Uterus (tissue), 2 donors: ENCODE results near the gene PTPRU.

Experiments used
- CTCF ChIP-seq, 4 experiments: fragments of 200-600 bp in 2 of 4; fragments of 450-650 bp in 2 of 4; sonication (generic) in 2 of 4; IDR thresholded peaks; one replicate each; pipeline ENCODE4 v1.5.1; 2016 to 2019; ENCODE audit warnings: antibody characterized with exemption in 4 of 4, mild to moderate bottlenecking in 2 of 4, moderate library complexity in 1 of 4
- POLR2A ChIP-seq, 2 donors: fragments of 450-650 bp; IDR thresholded peaks; one replicate each; pipeline ENCODE4 v1.6.1; 2016; ENCODE audit warnings: antibody characterized with exemption in 2 of 2, mild to moderate bottlenecking in 1 of 2, moderate library complexity in 1 of 2

GRCh38 chr1:29356663-29357062 lies 120.3 kb downstream of the PTPRU start:
- TF ChIP-seq CTCF (IDR thresholded peaks at IDR 0.05) (no peak), POLR2A (IDR thresholded peaks at IDR 0.05) (no peak)
